A549 (cell line): Measurements from ENCODE around the gene ABCB1. TPM values are rescaled to one million over a fixed set of nuclear protein-coding genes. Genes with fewer than 3 reads are reported as not detected.
"Not testable (repeated sequence)": the region's sequence is repeated elsewhere in the genome, so short reads cannot be mapped to it uniquely, and the experiment has no call there.

Source experiments
- ATAC-seq, 2 experiments: fragments of 200-7000 bp in 1 of 2; fragments of >200 bp in 1 of 2; cut with Nextera tagmentation in 1 of 2; cut with Tn5 transposase in 1 of 2; 3 replicates each; pipeline versions ENCODE4 v1.8.0 to v1.9.1; 2018 to 2020; ENCODE audit warnings: mild to moderate bottlenecking in 1 of 2, moderate library complexity in 1 of 2
- CTCF ChIA-PET: fragments of 300-600 bp; sonication (Branson Sonifier 250); formaldehyde crosslinking; extraction: SDS; loops from one replicate; lab custom pipeline; 2021; ENCODE audit warnings: antibody characterized with exemption, inconsistent platforms; lab: Yijun Ruan, JAX
- POLR2A ChIA-PET: fragments of 350-600 bp; formaldehyde crosslinking; extraction: SDS; loops from one replicate; lab custom pipeline; 2021; ENCODE audit warnings: antibody characterized with exemption, inconsistent platforms; lab: Yijun Ruan, JAX
- DNase-seq, 2 experiments: peaks; one replicate each; pipeline versions ENCODE4 v3.0.0 to v3.0.0-alpha.2; 2011 to 2016; ENCODE audit warnings: low read depth in 1 of 2, low spot score in 1 of 2
- FAIRE-seq: peaks from 2 replicates; lab custom pipeline; 2011; peaks lifted over from hg19 to GRCh38; lab: Jason Lieb, UNC
- H3K27ac ChIP-seq, 2 experiments: fragments of >200 bp; sonication (Bioruptor Twin); formaldehyde crosslinking; 3 replicates each; pipeline ENCODE4 v1.5.1; 2016 to 2017
- H3K4me1 ChIP-seq: fragments of >200 bp; sonication (Bioruptor Twin); formaldehyde crosslinking; 3 replicates; pipeline ENCODE4 v1.6.1; 2016
- H3K4me2 ChIP-seq: fragments of >200 bp; sonication (Bioruptor Twin); formaldehyde crosslinking; 3 replicates; pipeline ENCODE4 v1.6.1; 2016
- H3K4me3 ChIP-seq: fragments of >200 bp; sonication (Bioruptor Twin); formaldehyde crosslinking; 3 replicates; pipeline ENCODE4 v1.5.1; 2016
- H3K9me3 ChIP-seq: fragments of >200 bp; sonication (Bioruptor Twin); formaldehyde crosslinking; 3 replicates; pipeline ENCODE4 v1.6.1; 2016
- BHLHE40 ChIP-seq: IDR thresholded peaks from 2 replicates; pipeline ENCODE4 v1.6.1; 2012; ENCODE audit warnings: low read depth, low read length, inconsistent platforms
- CHD2 ChIP-seq: fragments of 150-350 bp; IDR thresholded peaks from 2 replicates; pipeline ENCODE4 v1.6.1; 2014; ENCODE audit warnings: low read length; ENCODE audit not compliant: partially characterized antibody
- CHD4 ChIP-seq: fragments of 200-600 bp; sonication (generic); IDR thresholded peaks from 2 replicates; pipeline ENCODE4 v1.6.1; 2016; ENCODE audit warnings: antibody characterized with exemption, mild to moderate bottlenecking, borderline replicate concordance
- KDM5A ChIP-seq: fragments of 200-600 bp; sonication (generic); IDR thresholded peaks from 2 replicates; pipeline ENCODE4 v1.6.1; 2016; ENCODE audit warnings: antibody characterized with exemption, mild to moderate bottlenecking
- MAFK ChIP-seq: fragments of 450-650 bp; IDR thresholded peaks from 2 replicates; pipeline ENCODE4 v1.6.1; 2014; ENCODE audit not compliant: partially characterized antibody
- RCOR1 ChIP-seq: fragments of 150-350 bp; IDR thresholded peaks from 2 replicates; pipeline ENCODE4 v1.6.1; 2014; ENCODE audit warnings: antibody characterized with exemption, low read length, low read depth
- SMC3 ChIP-seq: fragments of >200 bp; sonication (Bioruptor Twin); formaldehyde crosslinking; IDR thresholded peaks from 3 replicates; pipeline ENCODE4 v1.6.1; 2018; ENCODE audit warnings: inconsistent platforms
- WGBS: methylation state at CpG from one replicate; pipeline ENCODE4 v1.1.6; 2017; ENCODE audit errors: missing lambda C conversion rate; 5-methylcytosine and 5-hydroxymethylcytosine counted together
- polyA plus RNA-seq, 4 experiments: library from polyadenylated mRNA; depleted of rRNA in 3 of 4; stranded (reverse); fragments of >200 nt; fragmentation: RNase III in 1 of 4; extraction: RNeasy Plus Mini Kit Qiagen cat#74134 plus additional on column Dnase treatment in 1 of 4; gene quantifications; 2 replicates in 3 of 4; 3 replicates in 1 of 4; pipeline ENCODE4 v1.2.3, GENCODE V29; 2011 to 2017
- TF ChIP-seq, protein P1 (sequence below): fragments of >200 bp; sonication (Bioruptor Twin); formaldehyde crosslinking; IDR thresholded peaks from 3 replicates; pipeline ENCODE4 v1.6.1; 2016
- TF ChIP-seq, protein P2 (sequence below): fragments of >200 bp; sonication (Bioruptor Twin); formaldehyde crosslinking; IDR thresholded peaks from 3 replicates; pipeline ENCODE4 v1.5.1; 2016

The ABCB1 gene
- polyA plus RNA-seq, 2 of the 4 experiments (the other 2 are of a cell fraction), result 0.05 TPM; not detected in 1

DNA sequence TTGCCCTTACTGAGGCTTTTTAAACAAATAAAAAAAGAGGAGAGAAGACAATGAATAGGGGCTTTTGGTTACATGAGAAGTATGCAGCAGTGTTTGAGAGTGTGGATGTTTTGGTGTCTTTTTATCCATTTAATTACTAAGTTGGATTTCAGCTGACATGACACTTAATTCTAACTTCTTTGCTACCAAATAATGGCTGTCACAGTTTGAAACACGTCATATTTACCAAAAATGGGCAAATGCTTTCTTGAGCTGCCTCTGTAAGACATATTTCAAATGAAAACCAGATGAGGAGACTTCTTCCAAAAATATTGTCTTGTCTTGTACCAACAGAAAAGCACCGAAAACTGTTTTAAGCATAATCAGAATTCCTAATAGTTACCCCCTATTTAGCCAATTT is 129.2 kb downstream of the ABCB1 start:
- Histone ChIP-seq H3K4me2 (no peak overlapping the region), H3K27ac (no peak overlapping the region), H3K4me3 (no peak overlapping the region), H3K4me1 (0 out of 3 replicates have a peak, but pooled peaks cover 5% of the 10 kb centered on the region), H3K9me3 (no peaks in the 10 kb centered on the region)
- FAIRE-seq (no peak), DNase-seq (no peak), ATAC-seq (no peak)
- ChIA-PET POLR2A (no interaction called here), CTCF (no interaction called here)
- WGBS, result 22% methylated on average over 2 of the region's 2 CpGs
- TF ChIP-seq MAFK (peak; percentile 53), RCOR1 (no peak)

DNA sequence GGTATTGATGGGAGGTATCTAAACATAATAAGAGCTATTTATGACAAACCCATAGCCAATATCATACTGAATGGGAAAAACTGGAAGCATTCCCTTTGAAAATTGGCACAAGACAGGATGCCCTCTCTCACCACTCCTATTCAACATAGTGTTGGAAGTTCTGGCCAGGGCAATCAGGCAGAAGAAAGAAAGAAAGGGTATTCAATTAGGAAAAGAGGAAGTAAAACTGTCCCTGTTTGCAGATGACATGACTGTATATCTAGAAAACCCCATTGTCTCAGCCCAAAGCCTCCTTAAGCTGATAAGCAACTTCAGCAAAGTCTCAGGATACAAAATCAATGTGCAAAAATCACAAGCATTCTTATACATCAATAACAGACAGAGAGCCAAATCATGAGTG is 131.5 kb downstream of the ABCB1 start:
- H3K27ac ChIP-seq, H3K4me1 ChIP-seq, H3K4me3 ChIP-seq, POLR2A ChIA-PET, H3K9me3 ChIP-seq, CTCF ChIA-PET, H3K4me2 ChIP-seq, FAIRE-seq, ATAC-seq, DNase-seq: not testable (repeated sequence)

DNA sequence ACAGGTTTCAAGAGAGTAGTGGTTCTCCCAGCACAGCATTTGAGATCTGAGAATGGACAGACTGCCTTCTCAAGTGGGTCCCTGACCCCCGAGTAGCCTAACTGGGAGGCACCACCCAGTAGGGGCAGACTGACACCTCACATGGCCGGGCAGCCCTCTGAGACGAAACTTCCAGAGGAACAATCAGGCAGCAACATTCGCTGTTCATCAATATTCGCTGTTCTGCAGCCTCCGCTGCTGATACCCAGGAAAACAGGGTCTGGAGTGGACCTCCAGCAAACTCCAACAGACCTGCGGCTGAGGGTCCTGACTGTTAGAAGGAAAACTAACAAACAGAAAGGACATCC is 135.2 kb downstream of the ABCB1 start:
- H3K4me1 ChIP-seq, H3K4me3 ChIP-seq, H3K27ac ChIP-seq, H3K9me3 ChIP-seq, POLR2A ChIA-PET, ATAC-seq, CTCF ChIA-PET, FAIRE-seq, DNase-seq: not testable (repeated sequence)
- WGBS, result 65% methylated on average over 7 of the region's 7 CpGs
- peak overlapping the region; percentile 69 for H3K4me2 ChIP-seq

- peak in 1 of 2 experiments; percentile 80; a peak in 3 of 6 replicates for ATAC-seq
- Histone ChIP-seq H3K4me2 (peak overlapping the region; percentile 69), H3K27ac (peak overlapping the region in 1 of 2 experiments; percentile 24; a peak in 1 of 6 replicates), H3K4me3 (peak overlapping the region; percentile 26; the same call in 2 of the 3 replicates)
- DNase-seq, result peak in 1 of 2 experiments; percentile 45
- 18% methylated on average over 16 of the region's 16 CpGs for WGBS
- H3K9me3 ChIP-seq, POLR2A ChIA-PET, FAIRE-seq, H3K4me1 ChIP-seq, CTCF ChIA-PET: not testable (repeated sequence)
These were observed 135.7 kb downstream of the ABCB1 start for GRCh38 chr7:87464830-87465533.

- 48% methylated on average over 2 of the region's 2 CpGs for WGBS
- Histone ChIP-seq H3K4me1 (peaks cover 10% of the 10 kb centered on the region; the same call in 1 of the 3 replicates), H3K9me3 (no peaks in the 10 kb centered on the region), H3K4me3 (no peak overlapping the region), H3K4me2 (no peak overlapping the region), H3K27ac (no peak overlapping the region)
- POLR2A ChIA-PET, result no interaction called here
- FAIRE-seq (no peak), DNase-seq (no peak), ATAC-seq (no peak)
- CTCF ChIA-PET, result interaction anchor here (1.2 kb wide), 1 partner anchor 40 kb away, joined by 3 read pairs; no protein-coding TSS in a partner anchor
- TF ChIP-seq BHLHE40 (no peak), CHD2 (no peak), SMC3 (no peak), CHD4 (no peak), KDM5A (no peak)
- TF ChIP-seq, protein P1, sequence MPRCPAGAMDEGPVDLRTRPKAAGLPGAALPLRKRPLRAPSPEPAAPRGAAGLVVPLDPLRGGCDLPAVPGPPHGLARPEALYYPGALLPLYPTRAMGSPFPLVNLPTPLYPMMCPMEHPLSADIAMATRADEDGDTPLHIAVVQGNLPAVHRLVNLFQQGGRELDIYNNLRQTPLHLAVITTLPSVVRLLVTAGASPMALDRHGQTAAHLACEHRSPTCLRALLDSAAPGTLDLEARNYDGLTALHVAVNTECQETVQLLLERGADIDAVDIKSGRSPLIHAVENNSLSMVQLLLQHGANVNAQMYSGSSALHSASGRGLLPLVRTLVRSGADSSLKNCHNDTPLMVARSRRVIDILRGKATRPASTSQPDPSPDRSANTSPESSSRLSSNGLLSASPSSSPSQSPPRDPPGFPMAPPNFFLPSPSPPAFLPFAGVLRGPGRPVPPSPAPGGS, result no peak
- TF ChIP-seq, protein P2, sequence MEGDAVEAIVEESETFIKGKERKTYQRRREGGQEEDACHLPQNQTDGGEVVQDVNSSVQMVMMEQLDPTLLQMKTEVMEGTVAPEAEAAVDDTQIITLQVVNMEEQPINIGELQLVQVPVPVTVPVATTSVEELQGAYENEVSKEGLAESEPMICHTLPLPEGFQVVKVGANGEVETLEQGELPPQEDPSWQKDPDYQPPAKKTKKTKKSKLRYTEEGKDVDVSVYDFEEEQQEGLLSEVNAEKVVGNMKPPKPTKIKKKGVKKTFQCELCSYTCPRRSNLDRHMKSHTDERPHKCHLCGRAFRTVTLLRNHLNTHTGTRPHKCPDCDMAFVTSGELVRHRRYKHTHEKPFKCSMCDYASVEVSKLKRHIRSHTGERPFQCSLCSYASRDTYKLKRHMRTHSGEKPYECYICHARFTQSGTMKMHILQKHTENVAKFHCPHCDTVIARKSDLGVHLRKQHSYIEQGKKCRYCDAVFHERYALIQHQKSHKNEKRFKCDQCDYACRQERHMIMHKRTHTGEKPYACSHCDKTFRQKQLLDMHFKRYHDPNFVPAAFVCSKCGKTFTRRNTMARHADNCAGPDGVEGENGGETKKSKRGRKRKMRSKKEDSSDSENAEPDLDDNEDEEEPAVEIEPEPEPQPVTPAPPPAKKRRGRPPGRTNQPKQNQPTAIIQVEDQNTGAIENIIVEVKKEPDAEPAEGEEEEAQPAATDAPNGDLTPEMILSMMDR, result no peak
These were observed 136.7 kb downstream of the ABCB1 start for GRCh38 chr7:87463982-87464381.
